Measurements from ENCODE around the gene TRUB1. TPM values are rescaled to one million over a fixed set of nuclear protein-coding genes. Genes with fewer than 3 reads are reported as not detected.

The TRUB1 gene
- total RNA-seq, 1 experiment from 2014 or later = 56.1 TPM

DNA sequence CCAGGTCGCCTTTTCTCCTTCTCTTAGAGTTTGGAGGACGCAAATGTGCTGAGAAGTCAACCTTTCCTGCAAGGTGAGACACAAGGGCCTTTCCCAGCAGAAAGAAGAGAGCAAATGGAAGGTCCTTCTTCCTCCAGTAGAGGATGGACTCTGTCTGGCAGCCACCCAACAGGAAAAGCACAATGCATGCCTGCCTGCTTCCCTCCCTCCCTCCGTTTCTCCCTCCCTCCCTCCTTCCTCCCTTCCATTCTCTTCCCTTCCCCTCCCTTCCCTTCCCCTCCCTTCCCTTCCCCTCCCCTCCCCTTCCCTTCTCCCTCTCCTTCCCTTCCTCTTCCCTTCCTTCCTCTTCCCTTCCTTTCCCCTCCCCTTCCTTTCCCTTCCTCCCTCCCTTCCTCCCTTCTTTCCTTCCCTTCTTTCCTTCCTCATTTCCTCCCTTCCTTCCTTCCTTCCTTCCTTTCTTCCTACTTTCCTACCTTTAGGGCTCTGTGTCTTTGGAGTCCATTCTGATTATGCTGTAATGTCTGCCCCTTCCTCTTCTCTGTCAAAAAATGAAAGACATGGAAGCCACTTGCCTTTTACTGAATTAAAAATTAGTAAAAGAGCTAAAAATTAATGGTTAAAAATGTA lies 66.4 kb downstream of the TRUB1 start:
- no peak for DNase-seq (ENCODE audit: low read depth)
- in situ Hi-C loops (cut with HindIII; ENCODE audit: low pct_unique_long_range_greater_than_20kb, low sequenced_read_pairs) = no loop called here

DNA sequence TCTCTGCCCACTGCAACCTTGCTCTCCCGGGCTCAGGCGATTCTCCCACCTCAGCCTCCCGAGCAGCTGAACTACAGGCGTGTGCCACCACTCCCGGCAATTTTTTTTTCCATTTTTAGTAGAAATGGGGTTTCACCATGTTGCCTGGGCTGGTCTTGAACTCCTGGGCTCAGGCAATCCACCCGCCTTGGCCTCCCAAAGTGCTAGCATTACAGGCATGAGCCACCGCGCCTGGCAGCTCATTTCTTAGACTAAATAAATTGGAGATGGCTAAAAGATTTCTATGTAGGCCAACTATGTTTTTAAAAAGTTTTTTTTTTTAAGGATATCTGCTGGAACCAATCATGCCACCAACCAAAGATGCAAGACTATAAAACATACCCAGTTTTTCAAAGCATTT lies 67.8 kb downstream of the TRUB1 start:
- in situ Hi-C loops (cut with HindIII; ENCODE audit: low pct_unique_long_range_greater_than_20kb, low sequenced_read_pairs) = no loop called here

DNA sequence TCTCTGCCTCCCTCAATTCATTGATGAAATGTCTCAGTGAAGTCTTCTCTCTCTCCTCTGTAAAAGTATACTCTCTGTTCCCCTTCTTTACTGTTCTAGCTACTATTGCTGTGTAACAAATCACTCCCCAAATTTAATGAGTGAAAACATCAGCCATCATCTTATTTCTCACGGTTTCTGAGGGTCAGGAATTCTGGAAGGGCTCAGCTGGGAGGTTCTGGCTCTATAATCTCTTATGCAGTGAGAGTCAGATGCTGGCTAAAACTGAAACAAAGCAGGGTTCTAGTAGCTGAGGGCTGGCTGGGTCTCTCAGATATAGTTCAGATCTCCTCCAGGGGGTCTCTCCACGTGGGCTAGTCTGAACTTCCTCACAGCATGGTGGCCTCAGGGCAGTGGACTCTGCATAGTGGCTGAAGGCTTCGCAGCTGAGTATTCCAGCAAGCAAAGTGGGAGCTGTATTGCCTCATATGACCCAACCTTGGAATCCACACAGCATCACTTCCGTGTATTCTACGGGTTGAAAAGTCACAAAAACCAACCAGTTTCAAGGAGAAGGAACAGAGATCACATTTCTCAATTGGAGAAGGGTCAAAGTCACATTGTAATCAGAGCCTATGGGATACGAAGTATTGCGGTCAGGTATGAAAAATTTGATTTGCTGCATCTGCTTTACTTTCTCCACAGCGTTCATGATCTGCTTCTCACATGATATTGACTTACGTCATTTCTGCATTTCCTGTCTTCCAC lies 80.4 kb downstream of the TRUB1 start:
- in situ Hi-C loops (cut with HindIII; ENCODE audit: low pct_unique_long_range_greater_than_20kb, low sequenced_read_pairs) = no loop called here
- DNase-seq (ENCODE audit: low read depth) = no peak

More for the DNA sequence above, 67.8 kb downstream of the TRUB1 start:
- DNase-seq (ENCODE audit: low read depth) = no peak

DNA sequence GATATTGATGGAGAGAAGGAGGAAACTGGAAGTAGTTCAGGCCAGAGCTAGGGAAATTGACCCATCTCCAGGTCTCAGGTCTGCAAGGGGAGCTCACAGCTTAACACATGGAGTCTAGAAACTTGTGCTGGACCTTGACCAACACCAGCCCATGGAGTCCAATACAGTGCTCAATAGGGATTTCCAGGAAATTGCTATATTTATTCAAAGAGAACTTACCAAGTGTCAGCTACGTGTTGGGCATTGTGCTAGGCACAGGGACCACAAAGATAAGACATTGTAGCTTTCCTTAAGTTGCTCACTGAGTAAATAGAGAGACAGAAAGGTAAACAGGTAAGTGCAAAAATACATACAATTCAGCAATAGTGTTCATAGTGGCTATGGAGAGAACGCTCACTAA lies 82.5 kb downstream of the TRUB1 start:
- in situ Hi-C loops (cut with HindIII; ENCODE audit: low pct_unique_long_range_greater_than_20kb, low sequenced_read_pairs) = no loop called here
- no peak for DNase-seq (ENCODE audit: low read depth)

DNA sequence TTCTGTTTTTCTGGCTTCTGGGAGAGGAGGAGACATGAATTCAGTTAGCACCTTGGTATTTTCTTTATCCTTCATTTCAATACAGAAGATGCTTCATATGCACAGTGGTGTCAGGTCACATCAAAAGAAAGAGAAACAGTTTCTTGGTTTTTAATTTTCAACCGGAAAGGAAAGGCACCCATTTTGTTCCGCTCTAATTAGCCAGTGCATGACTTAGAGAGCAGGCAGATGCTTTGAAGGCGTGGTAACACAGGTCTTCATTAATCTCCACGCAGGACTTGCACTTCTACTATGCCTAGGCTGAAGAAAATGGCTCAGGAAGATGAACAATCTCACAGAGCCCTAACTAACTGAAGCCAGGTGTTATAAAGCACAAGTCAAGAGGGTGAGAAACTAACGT lies 84.7 kb downstream of the TRUB1 start:
- in situ Hi-C loops (cut with HindIII; ENCODE audit: low pct_unique_long_range_greater_than_20kb, low sequenced_read_pairs) = no loop called here
- DNase-seq (ENCODE audit: low read depth) = no peak

DNA sequence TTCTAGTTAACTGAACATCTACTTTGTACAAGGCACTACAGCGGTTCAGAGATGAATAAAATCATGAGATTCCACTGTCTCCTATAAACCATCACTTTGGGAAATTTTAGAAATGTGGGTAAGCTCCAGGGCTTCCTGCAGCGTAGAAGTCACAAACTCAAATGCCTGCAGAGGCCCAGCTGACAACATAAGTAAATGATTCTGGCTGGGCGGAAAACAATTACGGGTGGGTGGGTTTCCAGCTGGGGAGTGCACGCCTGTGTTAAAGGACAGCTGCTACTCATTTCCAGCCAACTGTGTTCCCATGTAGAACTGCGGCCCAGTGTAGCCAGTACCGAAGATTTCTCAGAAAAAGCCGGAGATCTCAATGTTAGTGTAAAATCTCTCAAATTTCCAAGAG lies 85.7 kb downstream of the TRUB1 start:
- in situ Hi-C loops (cut with HindIII; ENCODE audit: low pct_unique_long_range_greater_than_20kb, low sequenced_read_pairs) = no loop called here

DNA sequence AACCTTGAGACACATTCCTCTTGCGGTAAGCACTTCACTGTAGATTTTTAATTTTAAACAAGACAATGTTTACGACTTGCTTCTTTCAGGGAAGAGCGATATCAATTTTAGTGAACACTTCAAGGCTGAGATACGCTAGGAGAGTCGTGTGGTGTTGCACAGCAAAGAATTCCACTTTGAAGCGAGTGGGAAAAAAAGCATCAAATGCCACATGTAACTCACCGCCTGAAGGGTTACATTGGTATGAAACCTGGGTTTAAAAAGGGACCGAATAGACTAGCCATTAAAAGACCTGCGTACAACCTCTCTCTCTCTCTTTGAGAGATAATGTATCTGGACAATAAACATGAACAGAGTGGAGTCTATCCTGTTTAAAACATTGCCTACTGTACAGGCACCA lies 86.4 kb downstream of the TRUB1 start:
- DNase-seq (ENCODE audit: low read depth) = no peak
- in situ Hi-C loops (cut with HindIII; ENCODE audit: low pct_unique_long_range_greater_than_20kb, low sequenced_read_pairs) = no loop called here

More for the DNA sequence above, 85.7 kb downstream of the TRUB1 start:
- no peak for DNase-seq (ENCODE audit: low read depth)

DNA sequence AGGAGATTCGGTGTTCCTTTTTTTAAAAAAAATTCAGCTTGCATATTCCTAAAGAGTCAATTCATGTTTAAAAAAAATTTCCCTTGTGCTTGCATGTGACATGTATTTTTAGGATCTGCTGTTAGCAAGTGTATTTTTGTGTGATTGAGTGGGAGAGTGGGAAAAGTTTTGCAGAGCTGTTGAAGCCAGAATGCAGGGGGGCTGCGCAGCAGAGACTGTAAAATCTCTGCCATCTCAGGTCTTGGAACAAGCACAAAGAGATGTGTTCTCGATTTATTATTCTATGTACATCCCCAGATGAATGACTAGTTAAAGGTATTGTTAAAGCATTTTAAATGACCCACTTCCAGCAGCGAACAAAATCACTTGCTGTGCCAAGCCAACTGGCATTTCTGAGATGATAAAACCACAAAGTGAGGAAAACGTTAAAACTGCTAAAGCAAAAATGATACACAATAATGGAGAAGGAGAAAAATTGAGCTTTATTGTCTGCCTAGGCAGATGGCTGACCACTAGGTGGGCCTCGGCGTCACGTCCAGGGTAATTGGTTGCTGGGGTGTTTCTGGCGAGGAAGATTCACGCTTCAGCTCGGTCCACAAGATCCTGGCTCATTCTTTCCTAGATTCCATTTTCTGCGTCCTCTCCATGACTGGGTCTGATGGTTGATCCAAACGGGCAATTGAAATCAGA lies 88.2 kb downstream of the TRUB1 start:
- no peak for DNase-seq (ENCODE audit: low read depth)
- in situ Hi-C loops (cut with HindIII; ENCODE audit: low pct_unique_long_range_greater_than_20kb, low sequenced_read_pairs) = no loop called here

DNA sequence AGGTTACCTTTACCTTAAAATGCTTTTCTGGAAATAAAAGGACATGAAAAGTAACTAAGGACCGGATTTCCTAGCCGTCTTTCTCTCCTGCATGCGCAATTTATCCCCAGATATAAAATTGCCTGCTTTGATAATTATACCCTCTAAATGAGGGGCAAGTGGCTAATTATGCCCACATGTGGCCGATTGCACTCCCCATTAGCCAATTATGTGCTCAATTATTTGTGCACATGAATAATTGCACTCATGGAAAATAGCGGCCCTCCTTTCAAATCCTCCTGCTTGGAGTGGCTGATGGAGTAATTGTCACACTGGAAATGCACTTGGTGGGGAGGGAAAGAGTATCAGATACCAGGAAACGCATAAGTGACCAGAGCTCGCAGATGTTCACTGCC lies 88.7 kb downstream of the TRUB1 start:
- no peak for DNase-seq (ENCODE audit: low read depth)
- in situ Hi-C loops (cut with HindIII; ENCODE audit: low pct_unique_long_range_greater_than_20kb, low sequenced_read_pairs) = no loop called here

Other genes starting within 250 kb of the TRUB1 start
- 10.2 and 11.8 TPM in 2 replicates for gene FHIP2A, start 116.4 kb upstream of the TRUB1 start, total RNA-seq (2014; rRNA removed; shearing (Covaris generic); ENCODE audit: low replicate concordance)
- gene ATRNL1, start 155.2 kb downstream of the TRUB1 start, total RNA-seq (2014; rRNA removed; shearing (Covaris generic); ENCODE audit: low replicate concordance) = 124 and 137 TPM in 2 replicates